Right atrium auricular region (tissue), 2 donors: ENCODE measurements around the gene ARSB. TPM values are rescaled to one million over a fixed set of nuclear protein-coding genes. Genes with fewer than 3 reads are reported as not detected.
A peak's percentile ranks its signal among the peaks of the same experiment; 100 is the strongest.

Source experiments
- DNase-seq: peaks from one replicate; pipeline ENCODE4 v3.0.0-alpha.2; 2019; ENCODE audit warnings: low spot score
- H3K27ac ChIP-seq, 2 donors: fragments of 200-600 bp; sonication (generic); 1 replicate in 1 of 2; 2 replicates in 1 of 2; pipeline ENCODE4 v1.5.1; 2016 to 2019
- H3K27me3 ChIP-seq, 2 donors: fragments of 200-600 bp; sonication (generic); one replicate each; pipeline versions ENCODE4 v1.5.1 to v1.6.0; 2017 to 2019
- H3K36me3 ChIP-seq: fragments of 200-600 bp; sonication (generic); one replicate; pipeline ENCODE4 v1.5.1; 2016
- H3K4me1 ChIP-seq, 2 donors: fragments of 200-600 bp; sonication (generic); one replicate each; pipeline versions ENCODE4 v1.5.1 to v1.6.0; 2017 to 2019
- H3K4me3 ChIP-seq, 2 donors: fragments of 200-600 bp; sonication (generic); 1 replicate in 1 of 2; 2 replicates in 1 of 2; pipeline ENCODE4 v1.5.1; 2017 to 2019; ENCODE audit warnings: mild to moderate bottlenecking in 1 of 2, moderate library complexity in 1 of 2
- H3K9me3 ChIP-seq, 2 donors: fragments of 200-600 bp; sonication (generic); one replicate each; pipeline ENCODE4 v1.5.1; 2019
- CTCF ChIP-seq, 2 donors: fragments of 200-600 bp; sonication (generic); IDR thresholded peaks; one replicate each; pipeline ENCODE4 v1.5.1; 2019; ENCODE audit warnings: antibody characterized with exemption in 2 of 2
- total RNA-seq, 2 donors: library from RNA; depleted of rRNA; stranded (reverse); fragments of >200 nt; gene quantifications; one replicate each; pipeline ENCODE4 v1.1.0, GENCODE V29; 2016

Gene ARSB
- total RNA-seq, 2 donors from 2014 or later: 11.5 to 16.4 TPM

- Histone ChIP-seq H3K36me3 (no peaks in the 10 kb centered on the region), H3K9me3 (no peaks in the 10 kb centered on the region), H3K27ac (no peak overlapping the region), H3K27me3 (no peaks in the 10 kb centered on the region), H3K4me1 (peaks cover 0 to 16% of the 10 kb centered on the region in 2 donors), H3K4me3 (no peak overlapping the region)
- DNase-seq: no peak
- TF ChIP-seq CTCF (IDR thresholded peaks at IDR 0.05): no peak
These were observed 151.8 kb downstream of the ARSB start for GRCh38 chr5:78833284-78833683.

DNA sequence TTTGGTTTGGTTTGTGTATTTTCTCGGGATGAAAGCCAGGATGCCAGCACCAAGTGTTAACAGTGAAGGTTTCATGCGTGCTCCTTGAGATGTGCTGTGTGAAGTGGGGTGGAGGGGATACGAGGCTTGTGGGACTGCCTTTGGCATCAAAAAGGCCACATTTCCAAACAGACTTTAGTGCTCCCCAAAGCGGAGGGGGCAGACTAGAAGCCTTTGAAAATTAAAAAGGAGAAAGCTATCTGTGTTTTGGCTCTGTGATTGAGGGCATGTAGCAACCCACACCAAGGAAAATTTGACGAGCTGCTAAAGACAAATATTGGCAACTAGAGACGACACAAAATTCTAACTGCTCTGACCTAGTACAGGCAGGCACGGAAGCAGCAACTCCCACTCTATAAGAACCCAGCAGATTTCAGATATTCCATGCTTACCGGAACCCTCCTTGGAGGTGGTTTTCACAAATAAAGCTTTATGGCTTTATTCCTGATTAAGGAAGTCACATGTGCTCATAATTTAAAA lies 154.5 kb downstream of the ARSB start:
- TF ChIP-seq CTCF (IDR thresholded peaks at IDR 0.05): no peak
- H3K36me3 ChIP-seq: no peaks in the 10 kb centered on the region
- peaks cover 0 to 16% of the 10 kb centered on the region in 2 donors for H3K4me1 ChIP-seq
- H3K9me3 ChIP-seq: no peaks in the 10 kb centered on the region
- no peak overlapping the region for H3K4me3 ChIP-seq
- DNase-seq: no peak
- H3K27ac ChIP-seq: peak overlapping the region; percentile 59 to 63
- H3K27me3 ChIP-seq: no peaks in the 10 kb centered on the region

DNA sequence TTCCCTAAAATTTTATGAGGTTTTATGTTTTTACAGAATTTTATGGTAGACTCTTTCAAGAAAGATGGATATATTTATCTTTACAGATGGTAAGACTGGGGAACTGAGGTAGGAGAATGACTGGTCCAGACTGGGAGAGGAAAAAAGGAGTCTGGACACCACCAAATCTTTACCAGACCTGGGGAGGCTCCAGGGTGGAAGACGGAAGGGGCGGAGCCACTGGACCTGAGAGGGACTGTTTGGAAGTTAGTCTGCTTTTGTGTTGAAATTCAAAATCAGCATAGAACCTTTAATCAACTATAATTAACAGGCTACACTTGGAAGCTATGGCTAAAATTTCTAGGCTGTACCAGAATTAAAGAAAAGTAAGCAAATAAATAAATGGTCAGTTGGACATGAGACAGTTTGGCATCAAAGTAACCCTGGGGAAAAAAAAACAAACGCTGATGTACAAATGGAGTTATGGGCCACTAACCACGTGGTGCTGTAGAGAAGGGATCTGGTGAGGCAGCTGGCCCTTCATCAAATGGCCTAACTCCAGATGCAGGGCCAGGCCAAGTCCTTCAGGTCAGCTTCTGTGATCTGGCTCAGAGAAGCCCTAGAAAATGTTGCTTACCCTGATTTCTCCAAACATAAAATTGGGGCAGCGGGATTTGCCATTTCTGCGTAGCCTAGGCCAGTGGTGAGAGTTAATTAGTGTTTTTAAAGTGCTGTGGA lies 155.1 kb downstream of the ARSB start:
- H3K4me3 ChIP-seq: no peak overlapping the region
- H3K27ac ChIP-seq: peak overlapping the region; percentile 59 to 63
- no peaks in the 10 kb centered on the region for H3K27me3 ChIP-seq
- no peaks in the 10 kb centered on the region for H3K9me3 ChIP-seq
- H3K4me1 ChIP-seq: peaks cover 0 to 16% of the 10 kb centered on the region in 2 donors
- peak; percentile 76 for DNase-seq
- H3K36me3 ChIP-seq: no peaks in the 10 kb centered on the region
- no peak for TF ChIP-seq CTCF (IDR thresholded peaks at IDR 0.05)

DNA sequence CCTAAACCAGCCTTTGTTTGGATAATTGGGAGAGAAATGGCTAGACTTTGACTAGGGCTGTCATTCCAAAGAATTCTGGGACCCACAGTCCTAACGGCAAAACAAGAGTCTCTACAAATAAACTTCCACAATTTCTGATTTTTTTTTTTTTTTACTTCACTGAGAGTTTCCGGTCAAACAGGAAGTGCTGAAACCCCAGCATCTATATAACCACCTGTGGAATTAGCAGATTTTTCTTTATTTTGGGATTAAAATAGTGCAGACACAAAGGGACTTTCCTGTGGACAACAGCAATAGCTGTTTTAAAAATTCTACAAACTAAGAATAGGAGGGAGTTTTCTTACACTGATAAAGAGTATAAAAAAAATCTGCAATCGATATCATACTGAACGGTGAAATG lies 157.4 kb downstream of the ARSB start:
- Histone ChIP-seq H3K4me3 (no peak overlapping the region), H3K4me1 (peaks cover 0 to 16% of the 10 kb centered on the region in 2 donors), H3K27me3 (no peaks in the 10 kb centered on the region), H3K36me3 (no peaks in the 10 kb centered on the region), H3K9me3 (no peaks in the 10 kb centered on the region), H3K27ac (no peak overlapping the region)
- no peak for TF ChIP-seq CTCF (IDR thresholded peaks at IDR 0.05)
- no peak for DNase-seq

GRCh38 chr5:78824831-78825281 lies 160.3 kb downstream of the ARSB start:
- H3K4me3 ChIP-seq: no peak overlapping the region
- H3K9me3 ChIP-seq: no peaks in the 10 kb centered on the region
- peaks cover 0 to 2% of the 10 kb centered on the region in 2 donors for H3K4me1 ChIP-seq
- no peaks in the 10 kb centered on the region for H3K27me3 ChIP-seq
- H3K27ac ChIP-seq: peak overlapping the region; percentile 10 to 53
- no peak for DNase-seq
- H3K36me3 ChIP-seq: no peaks in the 10 kb centered on the region
- no peak for TF ChIP-seq CTCF (IDR thresholded peaks at IDR 0.05)
